Activated CD8-positive, alpha-beta memory T cell treated with anti-CD3 and anti-CD28 coated beads for 36 hours (primary cell): ENCODE data around the gene SORBS1. TPM values are rescaled to one million over a fixed set of nuclear protein-coding genes. Genes with fewer than 3 reads are reported as not detected.

Experiments used
- CTCF ChIA-PET: fragments of 350-600 bp; sonication (Branson Sonifier 250); formaldehyde crosslinking; loops from one replicate; lab custom pipeline; 2021; ENCODE audit warnings: antibody characterized with exemption; lab: Charles Lee
- POLR2A ChIA-PET: fragments of 350-600 bp; sonication (Branson Sonifier 250); formaldehyde crosslinking; loops from one replicate; lab custom pipeline; 2021; ENCODE audit warnings: antibody characterized with exemption; lab: Charles Lee
- total RNA-seq, 2 experiments: library from RNA; stranded (reverse); gene quantifications; one replicate each; pipeline ENCODE4 v1.2.3, GENCODE V29; 2021

The SORBS1 gene
- total RNA-seq, 2 experiments from 2014 or later: 0.95 to 0.96 TPM

- ChIA-PET CTCF (no interaction called here), POLR2A (no interaction called here)
These were observed 279.1 kb downstream of the SORBS1 start for GRCh38 chr10:95282107-95282506.

GRCh38 chr10:95281206-95281605, 280.0 kb downstream of the SORBS1 start:
- CTCF ChIA-PET: no interaction called here
- POLR2A ChIA-PET: no interaction called here

- POLR2A ChIA-PET: no interaction called here
- CTCF ChIA-PET: no interaction called here
These were observed 280.5 kb downstream of the SORBS1 start for GRCh38 chr10:95280637-95281036.

- CTCF ChIA-PET: no interaction called here
- POLR2A ChIA-PET: no interaction called here
These were observed 281.9 kb downstream of the SORBS1 start for GRCh38 chr10:95279042-95279820.

GRCh38 chr10:95278061-95278988, 282.8 kb downstream of the SORBS1 start:
- POLR2A ChIA-PET: no interaction called here
- CTCF ChIA-PET: no interaction called here

- ChIA-PET POLR2A (no interaction called here), CTCF (no interaction called here)
These were observed 283.6 kb downstream of the SORBS1 start for GRCh38 chr10:95277614-95278013.

GRCh38 chr10:95277201-95277570, 284.0 kb downstream of the SORBS1 start:
- CTCF ChIA-PET: no interaction called here
- POLR2A ChIA-PET: no interaction called here

GRCh38 chr10:95276367-95277200, 284.6 kb downstream of the SORBS1 start:
- ChIA-PET POLR2A (interaction anchor here (0.6 kb wide), 1 partner anchor 14 kb away, joined by 7 read pairs; the partner anchor contains the start of gene PDLIM1), CTCF (no interaction called here)

GRCh38 chr10:95275726-95276366, 285.3 kb downstream of the SORBS1 start:
- POLR2A ChIA-PET: no interaction called here
- CTCF ChIA-PET: no interaction called here

- ChIA-PET POLR2A (no interaction called here), CTCF (interaction anchor here (1.4 to 1.7 kb wide), 2 partner anchors 28 to 39 kb away, joined by 4 to 8 read pairs; no protein-coding TSS in a partner anchor)
These were observed 287.5 kb downstream of the SORBS1 start for GRCh38 chr10:95273393-95274312.

- ChIA-PET POLR2A (no interaction called here), CTCF (no interaction called here)
These were observed 292.7 kb downstream of the SORBS1 start for GRCh38 chr10:95268438-95268837.

GRCh38 chr10:95267251-95267650, 293.9 kb downstream of the SORBS1 start:
- POLR2A ChIA-PET: no interaction called here
- CTCF ChIA-PET: no interaction called here

GRCh38 chr10:95266674-95267095, 294.5 kb downstream of the SORBS1 start:
- ChIA-PET POLR2A (no interaction called here), CTCF (no interaction called here)

GRCh38 chr10:95265572-95265971, 295.6 kb downstream of the SORBS1 start:
- CTCF ChIA-PET: interaction anchor here (1.0 kb wide), 1 partner anchor 27 kb away, joined by 4 read pairs; no protein-coding TSS in a partner anchor
- POLR2A ChIA-PET: no interaction called here

- CTCF ChIA-PET: interaction anchor here (0.5 to 1.0 kb wide), 2 partner anchors 26 to 255 kb away, joined by 3 to 4 read pairs; no protein-coding TSS in a partner anchor
- POLR2A ChIA-PET: no interaction called here
These were observed 296.7 kb downstream of the SORBS1 start for GRCh38 chr10:95264227-95265051.

GRCh38 chr10:95263864-95264226, 297.3 kb downstream of the SORBS1 start:
- POLR2A ChIA-PET: no interaction called here
- CTCF ChIA-PET: interaction anchor here (0.5 kb wide), 1 partner anchor 256 kb away, joined by 3 read pairs; no protein-coding TSS in a partner anchor
